MCF 10A (cell line): Measurements from ENCODE around the gene MIA2. TPM values are rescaled to one million over a fixed set of nuclear protein-coding genes. Genes with fewer than 3 reads are reported as not detected.
"Not testable (repeated sequence)": the region's sequence is repeated elsewhere in the genome, so short reads cannot be mapped to it uniquely, and the experiment has no call there.

ENCODE experiments used
- BruUV-seq: library from RNA; stranded (reverse); fragments of 400-500 nt; replicated peaks from 2 replicates; lab custom pipeline; 2021; lab: Mats Ljungman, UMichigan
- CTCF ChIA-PET: fragments of 300-600 bp; sonication (Branson Sonifier 250); formaldehyde crosslinking; extraction: SDS; loops from one replicate; lab custom pipeline; 2021; ENCODE audit warnings: antibody characterized with exemption, inconsistent platforms; lab: Yijun Ruan, JAX
- POLR2A ChIA-PET: fragments of 300-600, 350-650 bp; sonication (Branson Sonifier 250); formaldehyde crosslinking; extraction: SDS; loops from one replicate; lab custom pipeline; 2020; ENCODE audit warnings: antibody characterized with exemption, inconsistent platforms; lab: Yijun Ruan, JAX
- DNase-seq: peaks from one replicate; pipeline ENCODE4 v3.0.0-alpha.2; 2018; ENCODE audit not compliant: unreplicated experiment
- H3K27ac Mint-ChIP-seq: one replicate; pipeline ENCODE4 v1.8.0; 2022; ENCODE audit warnings: mild to moderate bottlenecking, low read depth, mixed read lengths; ENCODE audit not compliant: unreplicated experiment
- H3K27me3 Mint-ChIP-seq: one replicate; pipeline ENCODE4 v1.8.0; 2022; ENCODE audit warnings: mixed read lengths; ENCODE audit not compliant: insufficient read depth, unreplicated experiment
- H3K36me3 Mint-ChIP-seq: one replicate; pipeline ENCODE4 v1.8.0; 2022; ENCODE audit warnings: mild to moderate bottlenecking, moderate library complexity, mixed read lengths; ENCODE audit not compliant: insufficient read depth, unreplicated experiment
- H3K4me1 Mint-ChIP-seq: one replicate; pipeline ENCODE4 v1.8.0; 2022; ENCODE audit warnings: mixed read lengths; ENCODE audit not compliant: insufficient read depth, unreplicated experiment
- H3K4me3 Mint-ChIP-seq: one replicate; pipeline ENCODE4 v1.8.0; 2022; ENCODE audit warnings: mild to moderate bottlenecking, moderate library complexity, mixed read lengths; ENCODE audit not compliant: unreplicated experiment
- H3K9me3 Mint-ChIP-seq: one replicate; pipeline ENCODE4 v1.8.0; 2022; ENCODE audit warnings: mixed read lengths; ENCODE audit not compliant: unreplicated experiment
- CTCF ChIP-seq: fragments of 200-600 bp; IDR thresholded peaks from one replicate; pipeline ENCODE4 v1.8.0; 2022; ENCODE audit warnings: antibody characterized with exemption, mild to moderate bottlenecking; ENCODE audit not compliant: unreplicated experiment
- intact Hi-C: fragments of 100-400 bp; cut with micrococcal nuclease; formaldehyde crosslinking; loops from 2 replicates; pipeline ENCODE4 v1.14.1; 2022
- total RNA-seq: library from RNA; stranded (reverse); gene quantifications from 2 replicates; pipeline ENCODE4 v1.2.3, GENCODE V29; 2022

The MIA2 gene
- total RNA-seq, 1 experiment from 2014 or later = 63.2 TPM

DNA sequence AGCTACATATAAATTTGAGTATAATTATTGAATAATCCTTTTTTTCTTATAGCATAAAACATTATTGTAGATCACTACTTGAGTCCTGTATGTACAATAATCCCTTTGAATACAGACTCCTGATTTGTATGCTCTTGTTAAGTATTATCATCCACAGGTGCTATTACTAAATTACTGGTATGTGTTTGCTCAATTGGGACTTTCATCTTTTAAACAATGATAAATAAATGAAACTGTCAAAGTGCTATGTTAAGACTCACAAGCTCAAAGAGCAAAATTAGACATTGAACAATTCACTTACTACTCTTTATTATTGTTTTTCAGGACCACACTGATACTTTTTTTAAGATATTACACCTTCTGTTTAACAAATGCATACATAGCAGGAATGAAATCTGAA lies 17.8 kb downstream of the MIA2 start:
- Mint-ChIP-seq H3K4me1 (peaks cover 12% of the 10 kb centered on the region), H3K36me3 (no peaks in the 10 kb centered on the region), H3K4me3 (no peak overlapping the region), H3K27ac (no peak overlapping the region), H3K27me3 (no peaks in the 10 kb centered on the region), H3K9me3 (peaks cover under 1% of the 10 kb centered on the region)
- TF ChIP-seq CTCF = no peak
- ChIA-PET POLR2A (interaction anchor here (0.7 to 1.3 kb wide), 2 partner anchors 13 to 627 kb away, joined by 3 to 4 read pairs; no protein-coding TSS in a partner anchor), CTCF (no interaction called here)
- intact Hi-C loops = no loop called here
- no peak for DNase-seq
- no TSS peak for BruUV-seq

- H3K4me1 Mint-ChIP-seq, H3K4me3 Mint-ChIP-seq, H3K27me3 Mint-ChIP-seq, H3K27ac Mint-ChIP-seq, BruUV-seq, CTCF ChIA-PET, H3K36me3 Mint-ChIP-seq, intact Hi-C loops, DNase-seq: not testable (repeated sequence)
- POLR2A ChIA-PET = interaction anchor here (0.6 to 4.8 kb wide), 4 partner anchors 8 to 83 kb away, joined by 3 to 44 read pairs (median 4); partner anchors contain the start of gene PNN
- peaks cover 16% of the 10 kb centered on the region for H3K9me3 Mint-ChIP-seq
These were observed 23.7 kb downstream of the MIA2 start for GRCh38 chr14:39257388-39257787.

GRCh38 chr14:39258782-39259545 lies 25.2 kb downstream of the MIA2 start:
- no peak for DNase-seq
- no peaks in the 10 kb centered on the region for H3K36me3 Mint-ChIP-seq
- BruUV-seq = no TSS peak
- TF ChIP-seq CTCF = no peak
- H3K4me1 Mint-ChIP-seq = no peaks in the 10 kb centered on the region
- ChIA-PET POLR2A (no interaction called here), CTCF (no interaction called here)
- no peak overlapping the region for H3K4me3 Mint-ChIP-seq
- no peaks in the 10 kb centered on the region for H3K27me3 Mint-ChIP-seq
- H3K27ac Mint-ChIP-seq = no peak overlapping the region
- peaks cover 16% of the 10 kb centered on the region for H3K9me3 Mint-ChIP-seq
- intact Hi-C loops = no loop called here

DNA sequence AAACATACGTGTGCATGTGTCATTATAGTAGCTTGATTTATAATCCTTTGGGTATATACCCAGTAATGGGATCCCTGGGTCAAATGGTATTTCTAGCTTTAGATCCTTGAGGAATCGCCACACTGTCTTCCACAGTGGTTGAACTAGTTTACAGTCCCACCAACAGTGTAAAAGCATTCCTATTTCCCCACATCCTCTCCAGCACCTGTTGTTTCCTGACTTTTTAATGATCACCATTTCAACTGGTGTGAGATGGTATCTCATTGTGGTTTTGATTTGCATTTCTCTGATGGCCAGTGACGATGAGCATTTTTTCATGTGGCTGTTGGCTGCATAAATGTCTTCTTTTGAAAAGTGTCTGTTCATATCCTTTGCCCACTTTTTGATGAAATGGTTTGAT lies 26.4 kb downstream of the MIA2 start:
- H3K9me3 Mint-ChIP-seq = peaks cover 16% of the 10 kb centered on the region
- H3K4me3 Mint-ChIP-seq, H3K27ac Mint-ChIP-seq, intact Hi-C loops, H3K27me3 Mint-ChIP-seq, POLR2A ChIA-PET, H3K36me3 Mint-ChIP-seq, DNase-seq, CTCF ChIA-PET, BruUV-seq, H3K4me1 Mint-ChIP-seq: not testable (repeated sequence)

GRCh38 chr14:39262214-39262613 lies 28.5 kb downstream of the MIA2 start:
- POLR2A ChIA-PET, H3K27ac Mint-ChIP-seq, BruUV-seq, H3K4me1 Mint-ChIP-seq, intact Hi-C loops, H3K9me3 Mint-ChIP-seq, H3K4me3 Mint-ChIP-seq, H3K36me3 Mint-ChIP-seq, H3K27me3 Mint-ChIP-seq, DNase-seq, CTCF ChIA-PET: not testable (repeated sequence)
